A673 (cell line): ENCODE measurements around the gene MSANTD4.

Source experiments
- CTCF ChIP-seq: fragments of 300-800, 200-600 bp; sonication (generic); conservative IDR thresholded peaks from 2 replicates; pipeline ENCODE4 v1.5.1; 2017; ENCODE audit warnings: low read depth, mild to moderate bottlenecking, antibody characterized with exemption, low read length, moderate library complexity, mixed read lengths
- EZH2 ChIP-seq: fragments of 200-600 bp; sonication (generic); IDR thresholded peaks from 2 replicates; pipeline ENCODE4 v1.6.1; 2017; ENCODE audit warnings: borderline replicate concordance, low read depth, mild to moderate bottlenecking, mixed read lengths, antibody characterized with exemption, low read length; ENCODE audit not compliant: poor library complexity, severe bottlenecking

- TF ChIP-seq CTCF: no peak
- TF ChIP-seq EZH2: no peak
Measured at GRCh38 chr11:106047631-106048030, 25.6 kb upstream of the MSANTD4 start.
